IMR-90 (cell line): ENCODE results near the gene TTYH3. TPM values are rescaled to one million over a fixed set of nuclear protein-coding genes. Genes with fewer than 3 reads are reported as not detected.
"Not testable (repeated sequence)": the region's sequence is repeated elsewhere in the genome, so short reads cannot be mapped to it uniquely, and the experiment has no call there.

Experiments used
- ATAC-seq: fragments of 200-7000 bp; cut with Tn5 transposase; 2 replicates; pipeline ENCODE4 v1.9.1; 2020; ENCODE audit warnings: low read depth, mild to moderate bottlenecking, moderate library complexity
- BruUV-seq: library from RNA; stranded (reverse); fragments of 400-500 nt; replicated peaks from 2 replicates; lab custom pipeline; 2021; lab: Mats Ljungman, UMichigan
- CTCF ChIA-PET: fragments of 300-600 bp; formaldehyde crosslinking; extraction: SDS; loops from one replicate; lab custom pipeline; 2021; ENCODE audit warnings: antibody characterized with exemption; lab: Yijun Ruan, JAX
- POLR2A ChIA-PET: fragments of 300-600 bp; sonication (Branson Sonifier 250); formaldehyde crosslinking; loops from one replicate; lab custom pipeline; 2022; ENCODE audit warnings: antibody characterized with exemption; ENCODE audit not compliant: unreplicated experiment; lab: Charles Lee
- DNase-seq: peaks from one replicate; pipeline ENCODE4 v3.0.0; 2013
- H2AFZ ChIP-seq: replicated peaks from 2 replicates; pipeline ENCODE3; 2013; ENCODE audit warnings: low read length, mild to moderate bottlenecking; ENCODE audit not compliant: poor library complexity
- H2AK5ac ChIP-seq: 2 replicates; pipeline ENCODE4 v1.6.1; 2013; ENCODE audit warnings: low read depth, low read length, inconsistent platforms
- H2AK9ac ChIP-seq: replicated peaks from 2 replicates; pipeline ENCODE3; 2013; ENCODE audit warnings: mild to moderate bottlenecking, low read depth, low read length, moderate library complexity; ENCODE audit not compliant: poor library complexity
- H2BK120ac ChIP-seq: 2 replicates; pipeline ENCODE4 v1.6.1; 2013; ENCODE audit warnings: low read depth, low read length, inconsistent platforms
- H2BK15ac ChIP-seq: 3 replicates; pipeline ENCODE4 v1.6.1; 2013; ENCODE audit warnings: low read depth, low read length, inconsistent platforms
- H2BK20ac ChIP-seq: 2 replicates; pipeline ENCODE4 v1.6.1; 2013; ENCODE audit warnings: low read depth, mild to moderate bottlenecking, inconsistent platforms, low read length, moderate library complexity
- H2BK5ac ChIP-seq: 2 replicates; pipeline ENCODE4 v1.6.1; 2013; ENCODE audit warnings: mild to moderate bottlenecking, low read depth, low read length, inconsistent platforms; ENCODE audit not compliant: poor library complexity, severe bottlenecking
- H3K14ac ChIP-seq: replicated peaks from 2 replicates; pipeline ENCODE4 v1.6.1; 2013; ENCODE audit warnings: low read depth, low read length, inconsistent platforms
- H3K18ac ChIP-seq: 2 replicates; pipeline ENCODE4 v1.6.1; 2013; ENCODE audit warnings: low read depth, low read length, control low read depth
- H3K23ac ChIP-seq: 2 replicates; pipeline ENCODE4 v1.6.1; 2013; ENCODE audit warnings: low read depth, low read length, inconsistent platforms
- H3K27ac ChIP-seq: 2 replicates; pipeline ENCODE4 v1.5.1; 2013; ENCODE audit warnings: mild to moderate bottlenecking, control low read depth, low read length; ENCODE audit not compliant: insufficient read depth
- H3K27me3 ChIP-seq: 2 replicates; pipeline ENCODE4 v1.6.1; 2013; ENCODE audit warnings: low read length; ENCODE audit not compliant: control insufficient read depth, insufficient read depth
- H3K36me3 ChIP-seq: 2 replicates; pipeline ENCODE4 v1.6.1; 2013; ENCODE audit warnings: low read length, mixed read lengths; ENCODE audit not compliant: control insufficient read depth, insufficient read depth
- H3K4ac ChIP-seq: 2 replicates; pipeline ENCODE4 v1.6.1; 2013; ENCODE audit warnings: low read depth, low read length, inconsistent platforms
- H3K4me1 ChIP-seq: 2 replicates; pipeline ENCODE4 v1.6.1; 2013; ENCODE audit warnings: low read length, mixed read lengths; ENCODE audit not compliant: control insufficient read depth, insufficient read depth
- H3K4me2 ChIP-seq: 2 replicates; pipeline ENCODE4 v1.6.1; 2013; ENCODE audit warnings: low read depth, mild to moderate bottlenecking, control low read depth, low read length, moderate library complexity
- H3K4me3 ChIP-seq: 2 replicates; pipeline ENCODE4 v1.5.1; 2013; ENCODE audit warnings: low read depth, mild to moderate bottlenecking, control low read depth, low read length, moderate library complexity; ENCODE audit not compliant: insufficient read depth
- H3K56ac ChIP-seq: 2 replicates; pipeline ENCODE4 v1.6.1; 2013; ENCODE audit warnings: low read length, inconsistent platforms; ENCODE audit not compliant: insufficient read depth; ENCODE audit errors: extremely low read depth
- H3K79me1 ChIP-seq, 2 experiments: 2 replicates each; pipeline ENCODE4 v1.6.1; 2013; ENCODE audit warnings: low read length in 2 of 2, inconsistent platforms in 1 of 2, low read depth in 1 of 2
- H3K9ac ChIP-seq: 2 replicates; pipeline ENCODE4 v1.6.1; 2013; ENCODE audit warnings: low read depth, low read length, control low read depth
- H3K9me1 ChIP-seq: 2 replicates; pipeline ENCODE4 v1.6.1; 2013; ENCODE audit warnings: low read length, inconsistent platforms; ENCODE audit not compliant: insufficient read depth
- H3K9me3 ChIP-seq: 2 replicates; pipeline ENCODE4 v1.6.1; 2013; ENCODE audit warnings: low read length; ENCODE audit not compliant: control insufficient read depth, insufficient read depth
- H4K20me1 ChIP-seq: 2 replicates; pipeline ENCODE4 v1.6.1; 2013; ENCODE audit warnings: low read length, inconsistent platforms; ENCODE audit not compliant: insufficient read depth
- H4K5ac ChIP-seq: 2 replicates; pipeline ENCODE4 v1.6.1; 2013; ENCODE audit warnings: mild to moderate bottlenecking, low read depth, low read length, control low read depth
- H4K8ac ChIP-seq, 2 experiments: 2 replicates each; pipeline ENCODE4 v1.6.1; 2013; ENCODE audit warnings: low read depth in 2 of 2, low read length in 2 of 2, control low read depth in 1 of 2, inconsistent platforms in 1 of 2
- H4K91ac ChIP-seq: 2 replicates; pipeline ENCODE4 v1.6.1; 2013; ENCODE audit warnings: low read depth, low read length, inconsistent platforms; ENCODE audit not compliant: insufficient read depth
- WGBS, 2 experiments: methylation state at CpG; one replicate each; pipeline versions ENCODE4 v1.1.5 to v1.1.7; 2013; ENCODE audit warnings: missing lambda C conversion rate in 2 of 2; ENCODE audit not compliant: insufficient read length in 1 of 2; ENCODE audit errors: extremely low coverage in 2 of 2; 5-methylcytosine and 5-hydroxymethylcytosine counted together
- dilution Hi-C: fragments of 300-500 bp; cut with HindIII; formaldehyde crosslinking; loops from one replicate; pipeline ENCODE4 v1.14.3; 2018; ENCODE audit warnings: low sequenced_read_pairs; ENCODE audit not compliant: unreplicated experiment
- in situ Hi-C: fragments of 300-500 bp; cut with MboI; formaldehyde crosslinking; loops from 3 replicates; pipeline ENCODE4 v1.14.3; 2019; ENCODE audit warnings: low sequenced_read_pairs, inconsistent platforms, mixed read lengths
- intact Hi-C: fragments of 100-400 bp; cut with micrococcal nuclease; formaldehyde crosslinking; loops from 2 replicates; pipeline ENCODE4 v1.10.0; 2022
- polyA plus RNA-seq, 3 experiments: library from polyadenylated mRNA; depleted of rRNA; stranded (reverse); fragments of >200 nt; gene quantifications; 2 replicates each; pipeline ENCODE4 v1.2.3, GENCODE V29; 2012; ENCODE audit warnings: low replicate concordance in 1 of 3
- total RNA-seq: library from RNA; depleted of rRNA; stranded (reverse); fragments of >200 nt; gene quantifications from 2 replicates; pipeline ENCODE4 v1.2.3, GENCODE V29; 2012

Gene TTYH3
- total and polyA plus RNA-seq, 2 of the 4 experiments (the other 2 are of a cell fraction) = 5.6 to 82.6 TPM

DNA sequence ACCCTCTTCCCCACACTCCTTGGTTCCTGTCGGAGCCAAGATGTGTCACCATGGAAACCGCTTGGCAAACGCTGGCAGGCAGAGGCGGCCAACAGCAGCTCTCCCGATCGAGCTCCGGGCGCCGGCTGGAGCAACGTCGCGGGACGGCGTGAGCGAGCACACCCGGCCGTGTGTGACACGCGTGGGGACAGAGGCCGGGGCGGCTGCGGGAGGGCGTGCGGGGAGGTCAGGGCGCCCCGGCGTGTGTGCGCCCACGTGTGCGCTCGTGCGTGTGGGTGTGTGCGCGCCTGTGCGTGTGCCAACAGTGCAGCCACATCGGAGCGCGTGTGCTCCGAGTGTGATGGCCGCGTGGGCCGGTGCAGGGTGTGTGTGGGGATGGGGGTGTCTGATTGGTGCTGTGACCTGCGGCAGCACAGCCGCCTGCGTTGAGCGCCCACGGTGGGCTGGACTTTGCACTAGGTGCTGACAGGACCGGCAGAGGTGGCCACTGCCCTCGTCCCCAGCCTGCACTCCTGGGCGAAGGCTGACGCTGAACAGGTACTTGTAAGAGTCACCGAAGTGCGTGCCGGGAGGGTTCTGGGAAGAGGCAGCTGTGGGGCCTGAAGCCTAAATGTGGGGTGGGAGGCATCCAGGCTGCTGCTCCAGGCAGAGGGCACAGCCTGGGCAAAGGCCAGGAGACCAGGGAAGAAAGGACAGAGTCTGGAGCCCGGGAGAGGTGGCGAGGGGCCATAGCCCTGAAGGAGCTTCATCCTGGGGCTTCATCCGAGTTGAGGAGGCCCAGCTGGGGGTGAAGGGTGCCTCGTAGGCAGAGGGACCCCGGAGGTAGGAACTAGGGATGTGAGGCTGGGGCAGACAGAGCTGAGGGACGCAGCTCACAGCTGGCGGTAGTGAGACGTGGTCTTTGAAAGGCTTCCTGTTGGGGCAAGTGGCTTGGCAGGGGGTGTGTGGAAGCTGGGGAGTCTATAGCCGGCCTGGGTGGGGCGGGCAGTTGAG is 47.6 kb downstream of the TTYH3 start:
- H3K14ac ChIP-seq, intact Hi-C loops, H4K5ac ChIP-seq, H2AFZ ChIP-seq, H4K91ac ChIP-seq, H2BK120ac ChIP-seq, H3K9ac ChIP-seq, ATAC-seq, H2BK20ac ChIP-seq, BruUV-seq, H3K36me3 ChIP-seq, H3K4me2 ChIP-seq, H3K27me3 ChIP-seq, H3K9me1 ChIP-seq, DNase-seq, H3K18ac ChIP-seq, H3K4me3 ChIP-seq, H4K8ac ChIP-seq, H3K9me3 ChIP-seq, dilution Hi-C loops, H3K4ac ChIP-seq, H2BK15ac ChIP-seq, H2AK5ac ChIP-seq, H3K27ac ChIP-seq, H3K56ac ChIP-seq, H3K79me1 ChIP-seq, H2AK9ac ChIP-seq, H4K20me1 ChIP-seq, H3K4me1 ChIP-seq, H2BK5ac ChIP-seq, H3K23ac ChIP-seq: not testable (repeated sequence)
- 61% methylated on average over 8 of the region's 64 CpGs; no CpG with 5 or more reads in 1 of the 2 experiments for WGBS, 2 experiments
- CTCF ChIA-PET = interaction anchor here (0.6 to 1.5 kb wide), 2 partner anchors 9 to 114 kb away, joined by 3 to 5 read pairs; no protein-coding TSS in a partner anchor
- POLR2A ChIA-PET = interaction anchor here (0.5 kb wide), 1 partner anchor 229 kb away, joined by 5 read pairs; no protein-coding TSS in a partner anchor
- in situ Hi-C loops = loop anchor here (25.0 kb wide), 1 partner anchor 483 kb away; no protein-coding TSS in a partner anchor
